Adrenal gland (tissue), 12 donors: ENCODE results near the gene STAB2. TPM values are rescaled to one million over a fixed set of nuclear protein-coding genes. Genes with fewer than 3 reads are reported as not detected.

Experiments used
- DNase-seq, 7 donors: peaks; one replicate each; pipeline ENCODE4 v3.0.0-alpha.2; 2019 to 2020
- H3K27ac ChIP-seq, 5 donors: fragments of 200-600 bp; sonication (generic) in 4 of 5; 1 replicate in 3 of 5; 2 replicates in 2 of 5; pipeline versions ENCODE4 v1.5.1 to v1.8.0; 2016 to 2020; ENCODE audit warnings: mild to moderate bottlenecking in 1 of 5
- H3K27me3 ChIP-seq: fragments of 200-600 bp; 2 replicates; pipeline ENCODE4 v1.8.0; 2021
- H3K36me3 ChIP-seq, 2 donors: fragments of 200-600 bp; replicated peaks in 1 of 2; 1 replicate in 1 of 2; 2 replicates in 1 of 2; pipeline versions ENCODE4 v1.5.1 to v1.8.0; 2018 to 2022
- H3K4me1 ChIP-seq, 2 donors: fragments of 200-600 bp; replicated peaks in 1 of 2; 1 replicate in 1 of 2; 2 replicates in 1 of 2; pipeline versions ENCODE4 v1.5.1 to v1.8.0; 2018 to 2021
- H3K4me3 ChIP-seq, 4 donors: fragments of 200-600 bp; sonication (generic) in 3 of 4; one replicate each; pipeline ENCODE4 v1.5.1; 2016 to 2018
- H3K9me3 ChIP-seq, 3 donors: fragments of 200-600 bp; sonication (generic) in 1 of 3; replicated peaks in 1 of 3; 1 replicate in 2 of 3; 2 replicates in 1 of 3; pipeline versions ENCODE4 v1.5.1 to v1.8.0; 2016 to 2021
- POLR2A ChIP-seq, 2 donors: fragments of 450-650 bp; IDR thresholded peaks; one replicate each; pipeline ENCODE4 v1.6.1; 2017; ENCODE audit warnings: antibody characterized with exemption in 2 of 2, mild to moderate bottlenecking in 2 of 2, moderate library complexity in 1 of 2
- WGBS, 4 donors: extraction: QIAGEN DNeasy Blood & Tissue Kit in 2 of 4; methylation state at CpG; one replicate each; pipeline versions ENCODE4 v1.1.5 to v1.1.7; 2013 to 2017; 5-methylcytosine and 5-hydroxymethylcytosine counted together
- intact Hi-C, 2 donors: fragments of 100-400 bp; cut with DNase I; formaldehyde crosslinking; loops; one replicate each; pipeline versions ENCODE4 v1.14.1 to v1.15.0; 2022 to 2023
- polyA plus RNA-seq, 3 donors: library from polyadenylated mRNA; stranded (reverse); fragments of 200-250 nt in 2 of 3; fragments of 350-450 nt in 1 of 3; fragmentation: Illumina TruSeq in 1 of 3; extraction: RNeasy Lipid Tissue Mini Kit (QIAGEN cat#74804) in 1 of 3; gene quantifications; one replicate each; pipeline ENCODE4 v1.2.3, GENCODE V29; 2013 to 2014
- total RNA-seq, 9 donors: library from RNA; depleted of rRNA in 4 of 9; stranded (reverse); fragments of >200 nt in 4 of 9; fragments of 120-200 nt in 1 of 9; fragmentation: NEBNext Ultra II Directional in 1 of 9; extraction: Animal tissue kit (Norgen Biotek cat#: 25700) in 1 of 9; gene quantifications; one replicate each; pipeline versions ENCODE4 v1.1.0 to v1.2.4, GENCODE V29; 2013 to 2023
- TF ChIP-seq, protein P1 (sequence below), 6 experiments: fragments of 450-650 bp in 4 of 6; fragments of 200-600 bp in 2 of 6; sonication (generic) in 1 of 6; IDR thresholded peaks; 1 replicate in 5 of 6; 2 replicates in 1 of 6; pipeline versions ENCODE4 v1.5.1 to v1.8.0; 2016 to 2021; ENCODE audit warnings: antibody characterized with exemption in 6 of 6, mild to moderate bottlenecking in 2 of 6, moderate library complexity in 1 of 6
- donor health status: healthy with polysubstance abuse.
- donor health status: Bipolar disorder and iron deficiency.
- donor health status: DM: yes; HTN: yes; CAD: no.
- donor health status: DM: no; HTN: no; CAD: no.
- donor health status: DM: no; HTN: no; CAD: no.
- donor health status: DM: yes; HTN: yes; CAD: no.

STAB2 gene
- total and polyA plus RNA-seq, 12 donors: 0.02 to 2.1 (median 0.27) TPM; not detected in 1

DNA sequence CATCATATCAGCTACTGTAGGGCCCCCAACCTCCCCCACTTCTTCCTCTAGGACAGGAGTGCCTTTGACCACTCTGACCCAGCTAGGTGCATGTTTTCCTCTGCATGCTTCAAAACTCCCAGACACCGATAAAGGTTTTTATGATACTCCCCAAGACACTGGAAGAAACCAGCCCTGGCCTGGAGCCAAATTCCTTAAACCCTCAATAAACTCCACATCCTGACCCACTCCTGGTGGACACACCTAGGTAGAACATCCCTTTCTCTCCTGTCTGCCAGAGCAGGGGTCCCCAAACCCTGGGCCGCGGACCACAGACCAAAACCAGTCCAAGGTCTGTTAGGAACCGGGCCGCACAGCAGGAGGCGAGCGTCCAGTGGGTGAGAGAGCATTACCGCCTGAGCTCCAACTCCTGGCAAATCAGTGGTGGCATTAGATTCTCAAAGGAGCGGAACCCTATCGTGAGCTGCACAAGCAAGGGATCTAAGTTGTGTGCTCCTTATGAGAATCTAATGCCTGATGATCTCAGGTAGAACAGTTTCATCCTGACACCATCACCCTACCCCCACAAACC, 204.4 kb downstream of the STAB2 start:
- Histone ChIP-seq H3K4me1 (peaks cover 3 to 12% of the 10 kb centered on the region in 2 donors), H3K36me3 (peaks cover 0 to 3% of the 10 kb centered on the region in 2 donors), H3K27me3 (no peaks in the 10 kb centered on the region), H3K27ac (no peak overlapping the region), H3K4me3 (no peak overlapping the region), H3K9me3 (no peaks in the 10 kb centered on the region)
- intact Hi-C loops: no loop called here
- TF ChIP-seq, protein P1, sequence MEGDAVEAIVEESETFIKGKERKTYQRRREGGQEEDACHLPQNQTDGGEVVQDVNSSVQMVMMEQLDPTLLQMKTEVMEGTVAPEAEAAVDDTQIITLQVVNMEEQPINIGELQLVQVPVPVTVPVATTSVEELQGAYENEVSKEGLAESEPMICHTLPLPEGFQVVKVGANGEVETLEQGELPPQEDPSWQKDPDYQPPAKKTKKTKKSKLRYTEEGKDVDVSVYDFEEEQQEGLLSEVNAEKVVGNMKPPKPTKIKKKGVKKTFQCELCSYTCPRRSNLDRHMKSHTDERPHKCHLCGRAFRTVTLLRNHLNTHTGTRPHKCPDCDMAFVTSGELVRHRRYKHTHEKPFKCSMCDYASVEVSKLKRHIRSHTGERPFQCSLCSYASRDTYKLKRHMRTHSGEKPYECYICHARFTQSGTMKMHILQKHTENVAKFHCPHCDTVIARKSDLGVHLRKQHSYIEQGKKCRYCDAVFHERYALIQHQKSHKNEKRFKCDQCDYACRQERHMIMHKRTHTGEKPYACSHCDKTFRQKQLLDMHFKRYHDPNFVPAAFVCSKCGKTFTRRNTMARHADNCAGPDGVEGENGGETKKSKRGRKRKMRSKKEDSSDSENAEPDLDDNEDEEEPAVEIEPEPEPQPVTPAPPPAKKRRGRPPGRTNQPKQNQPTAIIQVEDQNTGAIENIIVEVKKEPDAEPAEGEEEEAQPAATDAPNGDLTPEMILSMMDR (IDR thresholded peaks at IDR 0.05): no peak
- no peak for TF ChIP-seq POLR2A (IDR thresholded peaks at IDR 0.05)
- no peak for DNase-seq
- 78 to 100% (median 94%) methylated on average over 1 to 10 of the region's 10 CpGs for WGBS, 4 donors

DNA sequence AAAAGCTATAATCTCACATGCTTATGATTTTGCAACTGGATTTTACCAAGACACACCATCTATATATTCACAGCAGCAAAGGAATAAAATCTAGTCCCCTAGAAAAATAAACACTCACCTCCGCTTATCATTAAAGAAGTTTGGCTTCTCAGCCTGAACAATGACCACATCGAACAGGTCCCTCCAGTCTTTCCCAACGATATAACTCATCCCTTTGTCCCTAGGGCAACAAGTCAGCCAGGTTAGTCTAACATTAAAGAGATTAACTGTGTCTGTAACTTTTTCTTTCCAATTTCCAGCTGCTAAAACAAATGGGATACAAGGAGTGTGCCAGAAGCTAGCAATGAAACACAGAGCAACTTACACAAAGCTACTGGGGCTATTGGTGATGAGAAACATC, 206.0 kb downstream of the STAB2 start:
- Histone ChIP-seq H3K36me3 (peaks cover 0 to 3% of the 10 kb centered on the region in 2 donors), H3K27ac (no peak overlapping the region)
- intact Hi-C loops: no loop called here

DNA sequence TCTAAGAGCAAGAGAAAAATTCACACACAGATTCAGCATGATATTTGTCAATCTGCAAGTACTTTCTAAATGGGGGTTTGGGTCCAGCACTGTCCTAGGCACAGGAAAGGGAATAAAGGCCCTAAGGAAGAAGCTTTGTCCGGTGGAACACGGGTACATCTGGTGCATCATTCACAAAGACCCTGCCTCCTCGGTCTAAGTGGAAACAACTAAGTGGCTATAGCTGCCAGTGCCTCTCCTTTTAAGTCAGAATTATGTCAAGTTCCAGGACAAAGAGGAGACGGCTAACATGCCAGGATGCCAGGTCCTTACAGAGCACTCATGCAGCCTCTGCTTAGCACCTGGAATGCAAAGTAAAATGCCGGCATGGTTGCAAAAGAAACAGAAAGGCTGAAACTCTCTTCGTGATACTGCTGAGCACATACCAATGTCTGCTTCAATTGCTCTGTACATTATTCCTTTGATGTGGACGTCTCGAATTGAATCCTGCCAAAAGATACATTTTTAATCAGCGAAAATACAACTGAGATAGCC, 206.5 kb downstream of the STAB2 start:
- 81 to 91% (median 86%) methylated on average over 8 to 9 of the region's 9 CpGs for WGBS, 4 donors
- Histone ChIP-seq H3K4me1 (peaks cover 3 to 15% of the 10 kb centered on the region in 2 donors), H3K9me3 (no peaks in the 10 kb centered on the region), H3K36me3 (peaks cover 0 to 3% of the 10 kb centered on the region in 2 donors), H3K27me3 (no peaks in the 10 kb centered on the region), H3K27ac (no peak overlapping the region), H3K4me3 (no peak overlapping the region)
- DNase-seq: no peak
- TF ChIP-seq, protein P1 (IDR thresholded peaks at IDR 0.05): no peak
- intact Hi-C loops: no loop called here

More for the DNA sequence above, 206.0 kb downstream of the STAB2 start:
- no peak for DNase-seq
- Histone ChIP-seq H3K9me3 (no peaks in the 10 kb centered on the region), H3K4me3 (no peak overlapping the region), H3K4me1 (peaks cover 3 to 15% of the 10 kb centered on the region in 2 donors), H3K27me3 (no peaks in the 10 kb centered on the region)
- 60 to 87% (median 81%) methylated on average over 3 of the region's 3 CpGs for WGBS, 4 donors
- TF ChIP-seq, protein P1 (IDR thresholded peaks at IDR 0.05): no peak
- no peak for TF ChIP-seq POLR2A (IDR thresholded peaks at IDR 0.05)

DNA sequence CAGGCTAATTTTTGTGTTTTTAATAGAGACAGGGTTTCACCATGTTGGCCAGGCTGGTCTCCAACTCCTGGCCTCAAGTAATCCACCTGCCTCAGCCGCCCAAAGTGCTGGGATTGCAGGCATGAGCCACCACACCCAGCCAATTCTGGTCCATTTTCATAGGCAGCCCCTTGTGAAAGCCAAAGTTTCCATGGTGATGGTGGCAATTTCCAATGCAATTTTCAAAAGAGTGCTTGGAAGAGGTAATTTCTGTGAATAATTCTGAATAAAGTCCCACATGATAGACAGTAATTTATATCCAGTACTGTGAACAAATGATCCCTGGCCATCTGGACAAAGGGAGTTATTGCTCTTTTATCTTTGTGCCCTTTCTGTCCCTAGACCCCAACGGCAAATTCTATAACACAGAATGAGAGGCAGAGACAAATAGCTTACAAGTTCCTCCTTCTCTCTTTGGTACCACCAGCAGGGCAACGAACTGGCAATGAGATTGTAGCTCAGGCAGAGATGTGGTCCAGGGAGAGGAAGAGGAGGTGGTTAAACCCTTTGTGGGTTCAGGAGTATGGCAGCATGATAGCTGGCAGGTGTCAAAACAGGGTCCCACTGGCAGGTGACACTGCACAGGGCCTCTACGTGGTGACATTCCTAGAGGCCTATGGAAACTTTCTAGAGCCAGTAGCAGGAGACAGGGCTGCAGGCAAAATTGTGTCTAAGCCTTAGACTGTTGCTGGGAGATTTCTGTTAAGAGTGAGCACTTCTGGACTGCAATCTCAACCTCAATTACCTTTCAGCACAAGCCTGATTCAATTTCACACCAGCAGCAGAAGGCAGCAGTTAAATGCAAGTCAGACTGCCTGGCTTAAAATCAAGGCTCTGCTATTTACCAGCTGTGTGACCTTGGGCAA, 207.5 kb downstream of the STAB2 start:
- TF ChIP-seq, protein P1 (IDR thresholded peaks at IDR 0.05): no peak
- no peak for TF ChIP-seq POLR2A (IDR thresholded peaks at IDR 0.05)
- 60 to 70% (median 64%) methylated on average over 4 of the region's 4 CpGs for WGBS, 4 donors
- intact Hi-C loops: no loop called here
- Histone ChIP-seq H3K36me3 (peaks cover 0 to 3% of the 10 kb centered on the region in 2 donors), H3K4me1 (peaks cover 8 to 22% of the 10 kb centered on the region in 2 donors), H3K27ac (no peak overlapping the region), H3K9me3 (no peaks in the 10 kb centered on the region), H3K4me3 (no peak overlapping the region), H3K27me3 (no peaks in the 10 kb centered on the region)
- no peak for DNase-seq
